ENCODE data around the gene GPR31. TPM values are rescaled to one million over a fixed set of nuclear protein-coding genes. Genes with fewer than 3 reads are reported as not detected.

GPR31 gene
- total and polyA plus RNA-seq, 2 donors from 2014 or later, result 0.16 TPM; not detected in 1

- DNase-seq (peak in 3 of 5 donors; percentile 50 to 63 (median 51)), FAIRE-seq (no peak)
- no peak overlapping the region for H3K27ac ChIP-seq (ENCODE audit: low read depth in 2 of 2, low read length in 2 of 2)
- TF ChIP-seq CTCF (IDR thresholded peaks at IDR 0.05; ENCODE audit: borderline replicate concordance, extremely low read depth, insufficient read depth), result no peak
- no peak overlapping the region for H3K4me3 ChIP-seq (ENCODE audit: low read length in 3 of 3)
- H3K4me1 ChIP-seq (ENCODE audit: control insufficient read depth in 2 of 3, insufficient read depth in 2 of 3, low read depth in 1 of 3, low read length in 3 of 3), result no peaks in the 10 kb centered on the region
- intact Hi-C loops (cut with DNase I), result loop anchor here (10.0 kb wide), 1 partner anchor 372 kb away; no protein-coding TSS in a partner anchor
- no peaks in the 10 kb centered on the region for H3K27me3 ChIP-seq (ENCODE audit: control insufficient read depth, insufficient read depth, low read length)
- no peaks in the 10 kb centered on the region for H3K36me3 ChIP-seq (ENCODE audit: control insufficient read depth in 2 of 3, insufficient read depth in 3 of 3, low read length in 3 of 3)
- H3K9ac ChIP-seq (ENCODE audit: low read length in 3 of 3), result no peak overlapping the region
- no peaks in the 10 kb centered on the region for H3K9me3 ChIP-seq (ENCODE audit: control insufficient read depth in 2 of 3, insufficient read depth in 1 of 3, low read length in 3 of 3)
Measured at GRCh38 chr6:167146977-167147376, 10.8 kb downstream of the GPR31 start.

GRCh38 chr6:167146135-167146534, 11.6 kb downstream of the GPR31 start:
- Histone ChIP-seq H3K4me1 (ENCODE audit: control insufficient read depth in 2 of 3, insufficient read depth in 2 of 3, low read depth in 1 of 3, low read length in 3 of 3) (no peaks in the 10 kb centered on the region), H3K9me3 (ENCODE audit: control insufficient read depth in 2 of 3, insufficient read depth in 1 of 3, low read length in 3 of 3) (no peaks in the 10 kb centered on the region), H3K27ac (ENCODE audit: low read depth in 2 of 2, low read length in 2 of 2) (no peak overlapping the region), H3K9ac (ENCODE audit: low read length in 3 of 3) (no peak overlapping the region), H3K36me3 (ENCODE audit: control insufficient read depth in 2 of 3, insufficient read depth in 3 of 3, low read length in 3 of 3) (no peaks in the 10 kb centered on the region), H3K27me3 (ENCODE audit: control insufficient read depth, insufficient read depth, low read length) (no peaks in the 10 kb centered on the region), H3K4me3 (ENCODE audit: low read length in 3 of 3) (no peak overlapping the region)
- intact Hi-C loops (cut with DNase I), result loop anchor here (10.0 kb wide), 1 partner anchor 371 kb away; no protein-coding TSS in a partner anchor
- FAIRE-seq (no peak), DNase-seq (peak in 3 of 5 donors; percentile 21 to 54 (median 52))
- no peak for TF ChIP-seq CTCF (IDR thresholded peaks at IDR 0.05; ENCODE audit: borderline replicate concordance, extremely low read depth, insufficient read depth)

- Histone ChIP-seq H3K27ac (ENCODE audit: low read depth in 2 of 2, low read length in 2 of 2) (no peak overlapping the region), H3K9ac (ENCODE audit: low read length in 3 of 3) (no peak overlapping the region), H3K27me3 (ENCODE audit: control insufficient read depth, insufficient read depth, low read length) (no peaks in the 10 kb centered on the region), H3K4me3 (ENCODE audit: low read length in 3 of 3) (no peak overlapping the region), H3K4me1 (ENCODE audit: control insufficient read depth in 2 of 3, insufficient read depth in 2 of 3, low read depth in 1 of 3, low read length in 3 of 3) (no peaks in the 10 kb centered on the region), H3K36me3 (ENCODE audit: control insufficient read depth in 2 of 3, insufficient read depth in 3 of 3, low read length in 3 of 3) (no peaks in the 10 kb centered on the region), H3K9me3 (ENCODE audit: control insufficient read depth in 2 of 3, insufficient read depth in 1 of 3, low read length in 3 of 3) (no peaks in the 10 kb centered on the region)
- TF ChIP-seq CTCF (IDR thresholded peaks at IDR 0.05; ENCODE audit: borderline replicate concordance, extremely low read depth, insufficient read depth), result no peak
- FAIRE-seq (no peak), DNase-seq (peak in 4 of 5 donors; percentile 21 to 53 (median 30))
- intact Hi-C loops (cut with DNase I), result loop anchor here (10.0 kb wide), 1 partner anchor 371 kb away; no protein-coding TSS in a partner anchor
Measured at GRCh38 chr6:167145461-167145860, 12.3 kb downstream of the GPR31 start.

- no peak overlapping the region for H3K9ac ChIP-seq (ENCODE audit: low read length in 3 of 3)
- intact Hi-C loops (cut with DNase I), result loop anchor here (10.0 kb wide), 1 partner anchor 368 kb away; no protein-coding TSS in a partner anchor
- H3K27ac ChIP-seq (ENCODE audit: low read depth in 2 of 2, low read length in 2 of 2), result no peak overlapping the region
- no peaks in the 10 kb centered on the region for H3K4me1 ChIP-seq (ENCODE audit: control insufficient read depth in 2 of 3, insufficient read depth in 2 of 3, low read depth in 1 of 3, low read length in 3 of 3)
- H3K4me3 ChIP-seq (ENCODE audit: low read length in 3 of 3), result no peak overlapping the region
- no peaks in the 10 kb centered on the region for H3K27me3 ChIP-seq (ENCODE audit: control insufficient read depth, insufficient read depth, low read length)
- no peak for FAIRE-seq
- no peaks in the 10 kb centered on the region for H3K36me3 ChIP-seq (ENCODE audit: control insufficient read depth in 2 of 3, insufficient read depth in 3 of 3, low read length in 3 of 3)
- DNase-seq, result no peak
- no peak for TF ChIP-seq CTCF (IDR thresholded peaks at IDR 0.05; ENCODE audit: borderline replicate concordance, extremely low read depth, insufficient read depth)
- H3K9me3 ChIP-seq (ENCODE audit: control insufficient read depth in 2 of 3, insufficient read depth in 1 of 3, low read length in 3 of 3), result no peaks in the 10 kb centered on the region
Measured at GRCh38 chr6:167143041-167143440, 14.7 kb downstream of the GPR31 start.

All from kidney (tissue), 14 donors.